ENCODE measurements around the gene PPCDC. TPM values are rescaled to one million over a fixed set of nuclear protein-coding genes. Genes with fewer than 3 reads are reported as not detected.

The PPCDC gene
- total and polyA plus RNA-seq, 4 donors, result 12.8 to 23.8 (median 20.8) TPM

DNA sequence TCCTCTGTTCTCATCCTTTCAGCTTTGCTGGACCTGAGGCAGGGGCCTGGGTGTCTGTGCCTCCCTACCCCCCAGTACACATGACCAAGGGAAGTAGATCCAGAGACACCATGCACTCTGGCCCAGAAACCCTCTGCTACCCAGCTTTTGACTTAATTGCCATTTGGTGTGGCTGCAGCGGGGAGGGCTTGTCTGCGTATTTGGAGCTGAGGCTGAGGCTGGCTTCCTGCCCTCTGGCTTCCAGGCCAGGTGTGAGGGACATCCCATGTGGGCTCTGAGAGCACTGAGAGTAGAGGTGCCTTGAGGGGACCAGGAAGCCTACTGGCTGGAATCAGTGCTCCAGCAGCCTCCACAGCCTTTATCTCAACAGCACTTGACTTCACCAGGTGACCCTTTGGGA is 26.9 kb downstream of the PPCDC start:
- H3K9ac ChIP-seq (ENCODE audit: insufficient read depth in 1 of 2, low read length in 2 of 2), result no peak overlapping the region
- ATAC-seq (ENCODE audit: insufficient read depth, low FRiP score), result no peak
- no peaks in the 10 kb centered on the region for H3K36me3 ChIP-seq (ENCODE audit: control insufficient read depth in 4 of 4, insufficient read depth in 4 of 4, low read length in 4 of 4)
- TF ChIP-seq, protein P1, sequence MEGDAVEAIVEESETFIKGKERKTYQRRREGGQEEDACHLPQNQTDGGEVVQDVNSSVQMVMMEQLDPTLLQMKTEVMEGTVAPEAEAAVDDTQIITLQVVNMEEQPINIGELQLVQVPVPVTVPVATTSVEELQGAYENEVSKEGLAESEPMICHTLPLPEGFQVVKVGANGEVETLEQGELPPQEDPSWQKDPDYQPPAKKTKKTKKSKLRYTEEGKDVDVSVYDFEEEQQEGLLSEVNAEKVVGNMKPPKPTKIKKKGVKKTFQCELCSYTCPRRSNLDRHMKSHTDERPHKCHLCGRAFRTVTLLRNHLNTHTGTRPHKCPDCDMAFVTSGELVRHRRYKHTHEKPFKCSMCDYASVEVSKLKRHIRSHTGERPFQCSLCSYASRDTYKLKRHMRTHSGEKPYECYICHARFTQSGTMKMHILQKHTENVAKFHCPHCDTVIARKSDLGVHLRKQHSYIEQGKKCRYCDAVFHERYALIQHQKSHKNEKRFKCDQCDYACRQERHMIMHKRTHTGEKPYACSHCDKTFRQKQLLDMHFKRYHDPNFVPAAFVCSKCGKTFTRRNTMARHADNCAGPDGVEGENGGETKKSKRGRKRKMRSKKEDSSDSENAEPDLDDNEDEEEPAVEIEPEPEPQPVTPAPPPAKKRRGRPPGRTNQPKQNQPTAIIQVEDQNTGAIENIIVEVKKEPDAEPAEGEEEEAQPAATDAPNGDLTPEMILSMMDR (IDR thresholded peaks at IDR 0.05; ENCODE audit: control extremely low read depth, extremely low read depth), result no peak
- no peaks in the 10 kb centered on the region for H3K27me3 ChIP-seq (ENCODE audit: control insufficient read depth in 3 of 3, insufficient read depth in 3 of 3, low read length in 2 of 3)
- 95 to 97% methylated on average over 2 of the region's 2 CpGs for WGBS, 2 donors
- no peaks in the 10 kb centered on the region for H3K9me3 ChIP-seq (ENCODE audit: control insufficient read depth in 4 of 4, insufficient read depth in 3 of 4, low read length in 3 of 4)
- peaks cover 24 to 60% (median 34%) of the 10 kb centered on the region in 5 donors for H3K4me1 ChIP-seq (ENCODE audit: control insufficient read depth in 5 of 5, insufficient read depth in 5 of 5, low read length in 5 of 5)
- DNase-seq, result no peak
- H3K27ac ChIP-seq (ENCODE audit: low read depth in 1 of 2, low read length in 1 of 2), result no peak overlapping the region
- H3K4me3 ChIP-seq, result no peak overlapping the region

DNA sequence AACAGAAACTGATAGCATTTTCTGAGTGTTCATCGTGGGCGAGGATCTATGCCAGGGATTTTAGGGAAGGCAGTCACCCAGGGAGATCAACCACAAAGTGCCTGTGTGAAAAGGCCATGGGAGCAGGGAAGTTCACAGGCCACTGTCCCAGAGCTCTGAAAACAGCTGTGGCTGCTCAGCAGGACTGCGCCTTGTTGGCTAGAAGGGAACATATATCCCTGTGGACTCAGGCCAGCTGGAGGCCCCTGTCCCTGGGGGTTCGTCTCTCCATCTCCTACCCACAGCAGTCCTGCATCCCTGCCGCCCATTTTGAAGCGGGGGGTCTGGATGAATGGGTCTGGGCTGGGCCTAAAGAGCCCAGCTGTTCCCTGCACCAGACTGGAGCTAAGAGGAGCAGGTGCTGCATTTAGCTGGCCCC is 27.8 kb downstream of the PPCDC start:
- whole genome bisulfite sequencing, 2 donors, result 86 to 91% methylated on average over 6 of the region's 6 CpGs
- peak; percentile 22 for ATAC-seq (ENCODE audit: insufficient read depth, low FRiP score)
- Histone ChIP-seq H3K27me3 (ENCODE audit: control insufficient read depth in 3 of 3, insufficient read depth in 3 of 3, low read length in 2 of 3) (no peaks in the 10 kb centered on the region), H3K9ac (ENCODE audit: insufficient read depth in 1 of 2, low read length in 2 of 2) (no peak overlapping the region), H3K36me3 (ENCODE audit: control insufficient read depth in 4 of 4, insufficient read depth in 4 of 4, low read length in 4 of 4) (no peaks in the 10 kb centered on the region), H3K4me1 (ENCODE audit: control insufficient read depth in 5 of 5, insufficient read depth in 5 of 5, low read length in 5 of 5) (peaks cover 22 to 50% (median 32%) of the 10 kb centered on the region in 5 donors), H3K4me3 (no peak overlapping the region), H3K9me3 (ENCODE audit: control insufficient read depth in 4 of 4, insufficient read depth in 3 of 4, low read length in 3 of 4) (no peaks in the 10 kb centered on the region), H3K27ac (ENCODE audit: low read depth in 1 of 2, low read length in 1 of 2) (no peak overlapping the region)
- TF ChIP-seq, protein P1 (IDR thresholded peaks at IDR 0.05; ENCODE audit: control extremely low read depth, extremely low read depth), result no peak
- DNase-seq, result peak; percentile 75 to 77 (median 76)

DNA sequence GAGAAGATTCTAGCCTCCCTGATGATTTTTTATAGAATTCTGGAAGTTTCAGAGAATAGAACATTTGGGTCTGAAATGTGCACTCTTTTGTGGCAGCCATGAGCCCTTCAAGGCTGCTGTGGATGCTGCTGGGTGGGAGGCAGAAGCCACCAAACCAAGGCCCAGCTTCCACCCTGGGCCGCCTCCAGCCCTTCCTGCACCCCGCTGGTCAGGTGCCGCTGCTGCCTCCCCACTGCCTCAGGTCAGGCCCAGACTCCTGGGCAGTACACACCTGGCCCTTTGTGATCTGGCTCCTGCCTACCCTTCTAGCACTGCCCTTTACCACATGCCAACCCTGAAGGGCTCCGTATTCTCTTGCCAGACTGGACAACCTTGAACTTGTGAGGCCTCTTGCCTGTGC is 28.3 kb downstream of the PPCDC start:
- Histone ChIP-seq H3K36me3 (ENCODE audit: control insufficient read depth in 4 of 4, insufficient read depth in 4 of 4, low read length in 4 of 4) (no peaks in the 10 kb centered on the region), H3K27ac (ENCODE audit: low read depth in 1 of 2, low read length in 1 of 2) (no peak overlapping the region), H3K27me3 (ENCODE audit: control insufficient read depth in 3 of 3, insufficient read depth in 3 of 3, low read length in 2 of 3) (no peaks in the 10 kb centered on the region), H3K4me3 (no peak overlapping the region), H3K9ac (ENCODE audit: insufficient read depth in 1 of 2, low read length in 2 of 2) (no peak overlapping the region), H3K4me1 (ENCODE audit: control insufficient read depth in 5 of 5, insufficient read depth in 5 of 5, low read length in 5 of 5) (peaks cover 17 to 45% (median 28%) of the 10 kb centered on the region in 5 donors), H3K9me3 (ENCODE audit: control insufficient read depth in 4 of 4, insufficient read depth in 3 of 4, low read length in 3 of 4) (no peaks in the 10 kb centered on the region)
- WGBS, 2 donors, result 96 to 99% methylated on average over 4 of the region's 4 CpGs
- ATAC-seq (ENCODE audit: insufficient read depth, low FRiP score) (no peak), DNase-seq (no peak)
- TF ChIP-seq, protein P1 (IDR thresholded peaks at IDR 0.05; ENCODE audit: control extremely low read depth, extremely low read depth), result no peak

Measured in lung (tissue), 12 donors.